ENCODE measurements around the gene PELO.

The PELO gene

DNA sequence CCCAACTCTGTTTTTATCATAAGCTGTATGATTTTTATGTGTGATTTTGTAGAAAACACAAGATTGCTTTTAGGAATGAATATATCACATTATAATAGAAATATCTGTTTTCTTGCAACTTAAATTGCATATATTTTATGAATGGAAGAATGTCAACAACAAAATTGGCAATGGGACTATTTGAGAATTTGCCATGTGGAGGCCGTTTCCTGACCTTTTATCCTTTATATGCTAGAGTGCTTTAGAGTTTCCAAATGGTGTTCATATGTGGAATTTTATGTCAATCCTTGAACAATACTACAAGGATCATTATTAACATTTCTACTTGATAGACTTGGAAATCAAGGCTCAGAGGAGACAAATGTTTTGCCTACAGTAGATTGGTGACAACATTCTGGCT lies 34.2 kb downstream of the PELO start:
- no peak overlapping the region for H3K4me3 ChIP-seq (ENCODE audit: insufficient read depth, low read length, poor library complexity, severe bottlenecking)
- no peaks in the 10 kb centered on the region for H4K20me1 ChIP-seq (ENCODE audit: low read depth, low read length)
- H2AFZ ChIP-seq (ENCODE audit: low read depth, low read length, severe bottlenecking) = no peak overlapping the region
- no peak for TF ChIP-seq EZH2phosphoT487 (conservative IDR thresholded peaks at IDR 0.05; ENCODE audit: low read length)
- TF ChIP-seq, protein P1, sequence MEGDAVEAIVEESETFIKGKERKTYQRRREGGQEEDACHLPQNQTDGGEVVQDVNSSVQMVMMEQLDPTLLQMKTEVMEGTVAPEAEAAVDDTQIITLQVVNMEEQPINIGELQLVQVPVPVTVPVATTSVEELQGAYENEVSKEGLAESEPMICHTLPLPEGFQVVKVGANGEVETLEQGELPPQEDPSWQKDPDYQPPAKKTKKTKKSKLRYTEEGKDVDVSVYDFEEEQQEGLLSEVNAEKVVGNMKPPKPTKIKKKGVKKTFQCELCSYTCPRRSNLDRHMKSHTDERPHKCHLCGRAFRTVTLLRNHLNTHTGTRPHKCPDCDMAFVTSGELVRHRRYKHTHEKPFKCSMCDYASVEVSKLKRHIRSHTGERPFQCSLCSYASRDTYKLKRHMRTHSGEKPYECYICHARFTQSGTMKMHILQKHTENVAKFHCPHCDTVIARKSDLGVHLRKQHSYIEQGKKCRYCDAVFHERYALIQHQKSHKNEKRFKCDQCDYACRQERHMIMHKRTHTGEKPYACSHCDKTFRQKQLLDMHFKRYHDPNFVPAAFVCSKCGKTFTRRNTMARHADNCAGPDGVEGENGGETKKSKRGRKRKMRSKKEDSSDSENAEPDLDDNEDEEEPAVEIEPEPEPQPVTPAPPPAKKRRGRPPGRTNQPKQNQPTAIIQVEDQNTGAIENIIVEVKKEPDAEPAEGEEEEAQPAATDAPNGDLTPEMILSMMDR (IDR thresholded peaks at IDR 0.05; ENCODE audit: insufficient read depth, low read length, poor library complexity, severe bottlenecking) = no peak
- H3F3A ChIP-seq (ENCODE audit: insufficient read depth) = no peaks in the 10 kb centered on the region
- H3K9me3 ChIP-seq (ENCODE audit: insufficient read depth, low read length) = no peaks in the 10 kb centered on the region
- no peaks in the 10 kb centered on the region for H3K36me3 ChIP-seq (ENCODE audit: low read length)
- H3K9ac ChIP-seq (ENCODE audit: low read length) = no peak overlapping the region
- H3K79me2 ChIP-seq (ENCODE audit: insufficient read depth, low read length) = no peaks in the 10 kb centered on the region
- no peaks in the 10 kb centered on the region for H3K27me3 ChIP-seq (ENCODE audit: low read length)
- no peak overlapping the region for H3K27ac ChIP-seq (ENCODE audit: low read depth, low read length)
- no peak overlapping the region for H3K4me2 ChIP-seq (ENCODE audit: low read depth, low read length, poor library complexity, severe bottlenecking)
- no peaks in the 10 kb centered on the region for H3K9me2 ChIP-seq (replicated peaks; ENCODE audit: insufficient read depth, low read length)

DNA sequence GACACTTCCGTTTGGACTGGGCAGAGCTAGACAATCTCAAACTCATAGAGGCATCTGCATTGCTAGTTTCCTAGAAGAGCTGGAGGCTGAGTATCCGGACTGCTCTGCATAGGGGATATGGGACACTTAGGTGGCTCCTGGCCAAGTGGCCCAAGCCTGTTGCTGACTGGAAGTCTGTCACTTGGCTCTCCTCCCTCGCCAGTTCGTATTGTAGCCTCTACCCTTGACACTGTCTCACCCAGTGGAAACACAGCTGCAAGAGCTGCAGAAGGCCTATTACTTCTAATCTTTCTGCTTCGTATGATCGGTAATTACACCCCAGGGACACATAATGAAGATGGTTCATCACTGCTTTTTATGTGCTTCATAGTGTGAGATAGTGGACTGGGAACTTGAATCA lies 34.7 kb downstream of the PELO start:
- Histone ChIP-seq H3K4me2 (ENCODE audit: low read depth, low read length, poor library complexity, severe bottlenecking) (no peak overlapping the region), H3K36me3 (ENCODE audit: low read length) (no peaks in the 10 kb centered on the region), H3K9me3 (ENCODE audit: insufficient read depth, low read length) (no peaks in the 10 kb centered on the region), H3K4me3 (ENCODE audit: insufficient read depth, low read length, poor library complexity, severe bottlenecking) (no peak overlapping the region), H3F3A (ENCODE audit: insufficient read depth) (no peaks in the 10 kb centered on the region), H4K20me1 (ENCODE audit: low read depth, low read length) (no peaks in the 10 kb centered on the region), H3K79me2 (ENCODE audit: insufficient read depth, low read length) (no peaks in the 10 kb centered on the region), H3K9me2 (replicated peaks; ENCODE audit: insufficient read depth, low read length) (no peaks in the 10 kb centered on the region), H3K27me3 (ENCODE audit: low read length) (no peaks in the 10 kb centered on the region), H2AFZ (ENCODE audit: low read depth, low read length, severe bottlenecking) (no peak overlapping the region), H3K9ac (ENCODE audit: low read length) (no peak overlapping the region), H3K27ac (ENCODE audit: low read depth, low read length) (no peak overlapping the region)
- TF ChIP-seq, protein P1 (IDR thresholded peaks at IDR 0.05; ENCODE audit: insufficient read depth, low read length, poor library complexity, severe bottlenecking) = no peak
- no peak for TF ChIP-seq EZH2phosphoT487 (conservative IDR thresholded peaks at IDR 0.05; ENCODE audit: low read length)

GRCh38 chr5:52824827-52825226 lies 37.1 kb downstream of the PELO start:
- Histone ChIP-seq H3K9ac (ENCODE audit: low read length) (no peak overlapping the region), H3F3A (ENCODE audit: insufficient read depth) (no peaks in the 10 kb centered on the region), H3K27me3 (ENCODE audit: low read length) (no peaks in the 10 kb centered on the region), H4K20me1 (ENCODE audit: low read depth, low read length) (no peaks in the 10 kb centered on the region), H3K4me3 (ENCODE audit: insufficient read depth, low read length, poor library complexity, severe bottlenecking) (no peak overlapping the region), H3K36me3 (ENCODE audit: low read length) (no peaks in the 10 kb centered on the region), H3K9me3 (ENCODE audit: insufficient read depth, low read length) (0 out of 2 replicates have a peak, but pooled peaks cover 6% of the 10 kb centered on the region), H3K4me2 (ENCODE audit: low read depth, low read length, poor library complexity, severe bottlenecking) (no peak overlapping the region), H3K27ac (ENCODE audit: low read depth, low read length) (no peak overlapping the region), H3K79me2 (ENCODE audit: insufficient read depth, low read length) (no peaks in the 10 kb centered on the region), H2AFZ (ENCODE audit: low read depth, low read length, severe bottlenecking) (no peak overlapping the region), H3K9me2 (replicated peaks; ENCODE audit: insufficient read depth, low read length) (no peaks in the 10 kb centered on the region)
- no peak for TF ChIP-seq EZH2phosphoT487 (conservative IDR thresholded peaks at IDR 0.05; ENCODE audit: low read length)
- TF ChIP-seq, protein P1 (IDR thresholded peaks at IDR 0.05; ENCODE audit: insufficient read depth, low read length, poor library complexity, severe bottlenecking) = no peak
